HG03469 (cell line): ENCODE results near the gene TARS1.

Source experiments
- ATAC-seq: cut with Tn5 transposase; IDR thresholded peaks from one replicate; pipeline ENCODE4 v1.9.1; 2021; ENCODE audit warnings: mild to moderate bottlenecking, moderate library complexity, moderate number of reproducible peaks; ENCODE audit not compliant: unreplicated experiment

The TARS1 gene

DNA sequence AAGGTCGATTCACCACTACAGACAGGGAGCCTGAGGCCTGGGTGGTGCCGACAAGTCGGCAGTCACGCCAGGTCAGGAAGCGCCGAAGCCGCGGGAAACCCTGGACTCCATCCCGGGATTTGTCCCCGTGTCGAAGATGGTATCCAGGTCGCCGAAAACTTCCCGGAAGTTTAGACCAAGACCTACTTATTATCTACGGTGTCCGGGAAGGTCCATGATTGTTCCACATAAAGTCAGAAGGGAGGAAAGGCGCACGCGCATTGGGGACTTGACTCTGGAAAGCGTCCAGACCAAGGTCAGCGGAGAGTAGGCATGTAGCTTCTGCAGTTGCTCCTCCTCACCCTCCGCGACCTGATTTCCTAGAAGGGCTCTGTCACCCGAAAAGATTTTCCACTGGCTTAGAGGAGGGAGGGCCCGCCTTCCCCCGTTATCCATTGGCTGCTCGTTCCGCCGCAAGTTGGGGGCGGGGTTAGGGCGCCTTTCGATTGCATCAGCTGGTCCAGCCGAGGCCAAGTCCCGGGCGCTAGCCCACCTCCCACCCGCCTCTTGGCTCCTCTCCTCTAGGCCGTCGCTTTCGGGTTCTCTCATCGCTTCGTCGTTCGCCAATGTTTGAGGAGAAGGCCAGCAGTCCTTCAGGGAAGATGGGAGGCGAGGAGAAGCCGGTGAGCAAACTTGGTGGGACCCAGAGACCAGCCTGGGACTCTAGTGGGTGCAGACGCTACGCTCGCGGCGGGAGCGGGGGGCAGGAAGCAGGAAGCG is at the start of gene TARS1:
TSS of gene TARS1 (plus strand) at position 484 of the 759 bp plus-strand sequence. CDS start at position 606, 122 bp downstream.
- peak; percentile 90 for ATAC-seq

DNA sequence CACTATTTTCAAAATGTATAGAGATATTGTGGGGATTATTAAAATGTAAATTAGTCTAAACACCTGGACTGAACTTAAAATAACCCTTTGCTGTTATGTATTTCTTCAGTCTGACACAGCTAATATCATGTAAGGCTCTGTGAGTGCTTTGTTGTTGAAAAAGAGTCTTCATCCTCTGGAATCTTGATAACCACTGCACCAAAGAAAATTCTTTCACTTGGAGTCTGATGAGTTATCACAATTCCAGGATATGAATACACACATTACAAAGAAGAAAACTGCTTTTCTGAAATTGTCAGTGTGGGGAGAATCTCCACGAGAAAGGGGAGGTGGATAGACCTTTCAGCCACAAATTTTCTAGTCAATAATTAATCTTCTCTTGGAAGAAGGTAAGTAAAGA is 42.3 kb upstream of the TARS1 start:
- ATAC-seq: no peak

GRCh38 chr5:33400675-33401074 is 40.1 kb upstream of the TARS1 start:
- ATAC-seq: no peak

GRCh38 chr5:33401482-33402390 is 39.0 kb upstream of the TARS1 start:
- no peak for ATAC-seq

GRCh38 chr5:33403187-33403586 is 37.6 kb upstream of the TARS1 start:
- no peak for ATAC-seq

GRCh38 chr5:33408816-33409215 is 31.9 kb upstream of the TARS1 start:
- ATAC-seq: no peak

DNA sequence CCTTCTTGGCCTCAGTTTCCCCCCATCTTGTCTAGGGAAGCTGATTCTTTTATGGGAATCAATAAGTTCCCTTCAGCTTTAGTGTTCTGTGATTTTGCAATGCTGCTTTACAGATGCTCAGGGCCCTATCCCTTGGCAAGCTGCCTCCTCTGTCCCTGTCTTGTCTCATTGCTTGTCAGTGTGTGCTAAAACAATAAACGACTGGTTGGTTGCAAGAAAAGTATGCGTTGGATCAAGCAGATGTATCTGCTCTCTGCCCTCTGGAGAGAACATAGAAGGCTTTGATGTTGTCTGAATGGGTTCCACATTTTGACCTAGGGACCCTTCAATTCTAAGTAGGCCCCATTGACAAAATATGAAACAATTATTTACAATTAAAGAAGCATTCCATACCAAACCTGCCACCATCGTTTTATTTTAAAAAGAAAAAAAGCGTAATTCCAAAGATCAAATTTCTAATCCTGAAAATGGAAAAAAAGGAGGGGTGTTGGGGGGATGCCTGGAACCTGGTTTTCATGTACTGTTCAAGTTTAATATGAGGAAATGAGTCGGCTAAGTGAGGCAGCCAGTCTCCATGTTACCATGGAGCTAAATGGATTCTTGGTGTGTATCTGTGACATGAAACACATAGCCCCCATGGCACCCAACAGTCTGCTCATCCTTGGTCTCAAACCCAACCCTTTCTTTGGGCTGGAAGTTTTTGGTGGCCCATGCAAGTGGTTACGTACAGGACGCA is 31.2 kb upstream of the TARS1 start:
- ATAC-seq: no peak

- ATAC-seq: no peak
Observed at GRCh38 chr5:33410221-33410620, 30.5 kb upstream of the TARS1 start.

- no peak for ATAC-seq
Observed at GRCh38 chr5:33411498-33411897, 29.3 kb upstream of the TARS1 start.

GRCh38 chr5:33415811-33416354 is 24.9 kb upstream of the TARS1 start:
- ATAC-seq: no peak

- no peak for ATAC-seq
Observed at GRCh38 chr5:33417632-33418031, 23.1 kb upstream of the TARS1 start.

DNA sequence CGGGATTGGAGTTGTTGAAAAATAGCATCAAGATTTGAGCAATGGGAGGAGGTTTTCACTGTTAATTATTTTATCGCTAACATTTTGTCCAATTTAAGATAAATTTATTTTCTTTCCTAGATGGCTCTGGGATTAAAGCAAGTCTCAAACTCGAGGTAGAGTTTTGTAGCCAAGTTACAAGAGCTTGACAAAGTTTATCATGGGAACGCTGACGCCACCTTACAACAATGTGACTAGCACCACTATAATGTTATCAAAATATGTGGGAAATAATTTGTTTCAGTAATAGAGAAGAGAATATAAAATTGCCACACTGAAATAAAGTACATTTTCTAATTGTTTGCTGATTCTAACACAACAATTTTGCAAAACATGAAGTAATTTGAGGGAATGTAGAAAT is 19.8 kb upstream of the TARS1 start:
- ATAC-seq: no peak

DNA sequence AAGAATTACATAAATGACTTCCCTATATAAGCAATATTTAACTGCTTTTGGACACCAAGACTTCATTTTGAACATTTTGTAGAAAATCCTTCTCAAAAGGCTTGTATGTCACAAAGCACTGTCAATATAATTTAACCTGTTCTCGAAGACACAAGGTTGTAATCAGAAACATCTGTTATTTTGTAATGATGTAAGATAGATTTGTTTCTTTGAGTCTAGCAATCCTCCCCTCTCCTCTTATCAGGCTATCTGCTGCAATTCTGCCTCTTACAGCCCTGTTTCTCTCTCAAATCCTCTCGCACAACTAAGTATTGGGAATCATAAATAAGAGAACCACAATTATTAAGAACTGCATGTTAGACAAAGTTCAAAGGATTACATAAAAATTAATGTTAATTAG is 18.6 kb upstream of the TARS1 start:
- no peak for ATAC-seq

DNA sequence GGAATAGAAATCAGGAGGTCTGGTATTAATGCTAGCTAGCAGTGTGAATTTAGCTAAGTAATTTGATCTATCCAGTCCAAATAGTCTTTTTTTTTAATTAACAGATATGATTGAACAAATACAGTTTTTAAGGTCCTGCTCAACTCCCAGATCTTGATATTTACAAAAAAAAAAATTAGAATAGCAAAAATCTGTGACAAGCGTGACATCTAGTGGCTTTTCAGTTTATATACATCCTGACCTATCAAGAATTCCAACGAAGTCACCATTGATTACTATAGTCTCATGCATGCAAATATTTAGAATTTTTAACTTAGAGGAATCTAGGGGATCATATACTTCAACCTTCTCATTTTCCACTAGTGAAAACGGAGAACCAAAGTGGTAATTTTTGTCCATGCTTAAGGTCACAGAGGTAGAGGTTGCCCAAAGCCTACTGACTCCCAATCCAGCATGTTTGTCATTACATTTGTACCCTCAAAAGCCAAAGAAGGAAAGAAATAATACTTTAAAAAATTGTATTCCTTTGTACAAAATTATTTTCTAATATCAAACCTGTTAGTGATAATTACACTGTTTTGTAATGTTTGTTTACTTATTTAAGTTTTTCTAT is 17.6 kb upstream of the TARS1 start:
- no peak for ATAC-seq

DNA sequence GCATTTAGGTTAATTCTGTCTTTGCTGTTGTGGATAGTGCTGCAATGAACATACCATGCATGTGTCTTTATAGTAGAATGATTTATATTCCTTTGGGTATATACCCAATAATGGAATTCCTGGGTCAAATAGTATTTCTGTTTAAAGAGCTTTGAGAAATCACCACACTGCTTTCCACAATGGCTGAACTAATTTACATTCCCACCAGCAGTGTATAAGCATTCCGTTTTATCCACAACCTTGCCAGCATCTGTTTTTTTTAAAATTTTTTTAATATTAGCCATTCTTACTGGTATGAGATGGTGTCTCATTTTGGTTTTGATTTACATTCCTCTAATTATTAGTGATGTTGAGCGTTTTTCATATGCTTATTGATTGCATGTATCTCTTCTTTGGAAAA is 15.5 kb upstream of the TARS1 start:
- no peak for ATAC-seq

DNA sequence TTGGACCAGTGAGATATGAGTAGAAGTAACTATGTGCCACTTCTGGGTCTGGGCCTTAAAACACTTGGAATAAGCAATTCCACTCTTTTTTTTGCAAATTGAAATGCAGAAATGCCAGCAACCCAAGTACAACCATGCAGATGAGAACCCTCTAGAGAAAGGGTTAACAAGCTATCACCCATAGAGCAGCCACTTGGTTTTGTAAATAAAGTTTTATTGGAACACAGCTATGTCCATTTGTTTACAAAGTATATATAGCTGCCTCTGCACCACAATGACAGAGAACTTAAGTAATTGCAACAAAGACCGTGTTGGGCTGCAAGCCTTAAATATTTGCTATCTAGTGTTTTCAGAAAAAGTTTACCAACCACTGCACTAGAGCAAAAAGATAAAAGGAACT is 9.8 kb upstream of the TARS1 start:
- ATAC-seq: no peak

- no peak for ATAC-seq
Observed at GRCh38 chr5:33432656-33433055, 8.1 kb upstream of the TARS1 start.

GRCh38 chr5:33433303-33434240 is 7.2 kb upstream of the TARS1 start:
- ATAC-seq: no peak

DNA sequence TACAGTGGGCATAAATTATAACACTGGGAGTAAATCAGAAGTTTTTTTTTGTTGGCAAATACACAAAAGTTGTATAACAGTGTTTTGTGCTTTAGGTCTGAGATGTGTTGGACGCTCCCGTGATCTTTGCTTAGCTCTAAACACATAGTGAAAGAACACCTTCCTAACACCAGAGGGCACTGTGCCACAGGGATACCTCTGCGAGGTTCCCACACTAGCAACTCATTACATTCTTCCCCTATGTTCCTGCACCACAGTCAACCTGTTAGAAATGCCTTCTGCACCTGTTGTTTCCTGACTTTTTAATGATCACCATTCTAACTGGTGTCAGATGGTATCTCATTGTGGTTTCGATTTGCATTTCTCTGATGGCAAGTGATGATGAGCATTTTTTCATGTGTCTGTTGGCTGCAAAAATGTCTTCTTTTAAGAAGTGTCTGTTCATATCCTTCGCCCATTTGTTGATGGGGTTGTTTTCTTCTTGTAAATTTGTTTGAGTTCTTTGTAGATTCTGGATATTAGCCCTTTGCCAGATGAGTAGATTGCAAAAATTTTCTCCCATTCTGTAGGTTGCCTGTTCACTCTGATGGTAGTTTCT is 4.8 kb upstream of the TARS1 start:
- peak; percentile 62 for ATAC-seq
